K562 (cell line): Measurements from ENCODE around the gene ZCCHC8. TPM values are rescaled to one million over a fixed set of nuclear protein-coding genes. Genes with fewer than 3 reads are reported as not detected.

ENCODE experiments used
- CEBPZ ChIP-seq: fragments of 150-350 bp; IDR thresholded peaks from 2 replicates; pipeline ENCODE4 v1.6.1; 2014; ENCODE audit warnings: low read depth, mild to moderate bottlenecking, low read length, borderline replicate concordance
- GATA2 ChIP-seq: sonication (generic); formaldehyde crosslinking; IDR thresholded peaks from 2 replicates; pipeline ENCODE4 v1.4.0; 2020; ENCODE audit warnings: mild to moderate bottlenecking, missing genetic modification reagents
- GTF3C2 ChIP-seq: IDR thresholded peaks from 3 replicates; pipeline ENCODE4 v1.6.1; 2011; ENCODE audit warnings: borderline replicate concordance, mild to moderate bottlenecking, moderate library complexity; ENCODE audit not compliant: insufficient read length; ENCODE audit errors: extremely low read depth
- HDAC6 ChIP-seq: IDR thresholded peaks from 2 replicates; pipeline ENCODE4 v1.6.1; 2012; ENCODE audit warnings: low read depth, mild to moderate bottlenecking, control low read depth, inconsistent platforms, low read length, moderate library complexity
- HIVEP1 ChIP-seq: fragments of 250-450 bp; sonication (Bioruptor Pico); IDR thresholded peaks from 2 replicates; pipeline ENCODE4 v1.4.0; 2020; ENCODE audit warnings: mild to moderate bottlenecking
- KDM4B ChIP-seq, 2 experiments: fragments of 450-650 bp in 1 of 2; sonication (generic) in 1 of 2; IDR thresholded peaks; 2 replicates each; pipeline ENCODE4 v1.6.1; 2016 to 2017; ENCODE audit warnings: borderline replicate concordance in 2 of 2, antibody characterized with exemption in 1 of 2, low read depth in 1 of 2, mild to moderate bottlenecking in 1 of 2
- KLF6 ChIP-seq: fragments of 250-450 bp; sonication (Bioruptor Pico); IDR thresholded peaks from 2 replicates; pipeline ENCODE4 v1.4.0; 2020; ENCODE audit warnings: mild to moderate bottlenecking, moderate library complexity, borderline replicate concordance
- LCOR ChIP-seq: sonication (generic); formaldehyde crosslinking; IDR thresholded peaks from 2 replicates; pipeline ENCODE4 v1.8.0; 2022; ENCODE audit warnings: mild to moderate bottlenecking, missing genetic modification reagents
- NELFE ChIP-seq: IDR thresholded peaks from 2 replicates; pipeline ENCODE4 v1.6.1; 2011; ENCODE audit warnings: mild to moderate bottlenecking; ENCODE audit not compliant: insufficient read depth, insufficient read length
- PATZ1 ChIP-seq: fragments of 250-450 bp; sonication (Bioruptor Pico); IDR thresholded peaks from 2 replicates; pipeline ENCODE4 v1.5.0; 2020; ENCODE audit warnings: mild to moderate bottlenecking, borderline replicate concordance
- SIN3B ChIP-seq: fragments of 450-650 bp; IDR thresholded peaks from 2 replicates; pipeline ENCODE4 v1.6.1; 2017; ENCODE audit warnings: low read depth, mild to moderate bottlenecking, moderate library complexity
- TAF7 ChIP-seq: fragments of 450-650 bp; IDR thresholded peaks from 2 replicates; pipeline ENCODE4 v1.6.1; 2016; ENCODE audit warnings: missing genetic modification characterization, missing compliant biosample characterization
- ZFPM2 ChIP-seq: fragments of 250-450 bp; sonication (Bioruptor Pico); IDR thresholded peaks from 2 replicates; pipeline ENCODE4 v1.5.1; 2022; ENCODE audit warnings: mild to moderate bottlenecking
- ZKSCAN1 ChIP-seq: fragments of 150-350 bp; IDR thresholded peaks from 2 replicates; pipeline ENCODE4 v1.6.1; 2016; ENCODE audit warnings: low read depth, low read length
- ZNF764 ChIP-seq: fragments of 250-450 bp; sonication (Bioruptor Pico); IDR thresholded peaks from 2 replicates; pipeline ENCODE4 v1.4.0; 2020; ENCODE audit warnings: low read depth, mild to moderate bottlenecking, moderate library complexity
- polyA plus RNA-seq, 8 experiments: library from polyadenylated mRNA; depleted of rRNA in 4 of 8; stranded (reverse) in 5 of 8; unstranded in 3 of 8; fragments of >200 nt; fragmentation: Nextera tagmentation in 2 of 8; fragmentation: Illumina TruSeq in 1 of 8; extraction: Ambion mirVana in 2 of 8; extraction: Trizol in 1 of 8; gene quantifications; 2 replicates each; pipeline versions ENCODE4 v1.2.1 to v1.2.3, GENCODE V29; 2011 to 2014; ENCODE audit warnings: inconsistent platforms in 1 of 8, missing spikeins in 1 of 8
- total RNA-seq, 7 experiments: library from RNA; depleted of rRNA in 6 of 7; stranded (reverse); fragments of >200 nt in 6 of 7; fragmentation: Illumina TruSeq in 2 of 7; extraction: Trizol in 2 of 7; gene quantifications; 2 replicates each; pipeline versions ENCODE4 v1.2.1 to v1.2.3, GENCODE V29; 2011 to 2021; ENCODE audit warnings: low replicate concordance in 1 of 7
- TF ChIP-seq, protein P1 (sequence below): sonication (generic); formaldehyde crosslinking; IDR thresholded peaks from 2 replicates; pipeline ENCODE4 v1.8.1; 2023; ENCODE audit warnings: mild to moderate bottlenecking, missing genetic modification reagents

Gene ZCCHC8
- total and polyA plus RNA-seq, 9 of the 15 experiments (the other 6 are each of a cell fraction or from before 2014, with no cell fraction given) = 14.8 to 50.9 (median 34.1) TPM

DNA sequence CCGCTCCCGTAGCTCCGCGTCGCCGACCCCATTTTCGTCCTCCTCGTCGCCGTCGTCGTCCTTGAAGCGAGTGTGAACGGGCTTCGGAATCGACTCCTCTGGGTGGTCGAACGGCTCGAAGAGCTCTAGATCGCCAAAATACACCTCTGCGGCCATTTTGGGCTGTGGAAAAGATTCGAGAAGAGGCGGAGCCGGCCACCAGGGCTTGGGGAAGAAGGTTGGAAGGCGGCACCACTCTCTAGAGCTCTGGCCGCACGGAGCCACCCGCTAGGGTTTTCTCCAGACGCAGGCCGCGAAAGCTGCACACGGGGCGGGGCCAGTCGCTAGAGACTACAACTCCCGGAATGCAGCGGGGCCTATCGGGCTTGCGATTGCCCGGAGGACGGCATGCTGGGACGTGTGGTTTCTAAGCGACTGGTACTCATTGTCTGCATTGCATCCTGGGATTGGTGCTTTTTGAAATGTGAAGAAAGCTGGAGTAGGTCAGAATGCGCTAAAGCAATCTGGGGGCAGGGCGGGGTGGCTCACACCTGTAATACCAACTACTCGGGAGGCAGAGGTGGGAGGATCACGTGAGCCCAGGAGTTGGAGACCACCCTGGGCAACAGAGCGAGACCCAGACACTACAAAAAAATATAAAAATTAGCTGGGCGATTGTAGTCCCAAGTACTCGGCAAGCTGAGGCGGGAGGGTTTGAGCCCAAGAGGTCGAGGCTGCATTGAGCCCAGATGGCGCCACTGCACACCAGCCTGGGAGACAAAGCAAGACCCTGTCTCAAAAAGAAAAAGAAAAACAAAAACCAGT, at the start of gene ZCCHC8 (continued):
- no peak for TF ChIP-seq ZKSCAN1
- no peak for TF ChIP-seq KLF6 (CRISPR knock-in tag)
- TF ChIP-seq PATZ1 (CRISPR knock-in tag) = no peak
- no peak for TF ChIP-seq SIN3B
- TF ChIP-seq TAF7 (tag) = peak; percentile 94
- no peak for TF ChIP-seq ZFPM2 (CRISPR knock-in tag)
- TF ChIP-seq CEBPZ = no peak
- TF ChIP-seq, protein P1, sequence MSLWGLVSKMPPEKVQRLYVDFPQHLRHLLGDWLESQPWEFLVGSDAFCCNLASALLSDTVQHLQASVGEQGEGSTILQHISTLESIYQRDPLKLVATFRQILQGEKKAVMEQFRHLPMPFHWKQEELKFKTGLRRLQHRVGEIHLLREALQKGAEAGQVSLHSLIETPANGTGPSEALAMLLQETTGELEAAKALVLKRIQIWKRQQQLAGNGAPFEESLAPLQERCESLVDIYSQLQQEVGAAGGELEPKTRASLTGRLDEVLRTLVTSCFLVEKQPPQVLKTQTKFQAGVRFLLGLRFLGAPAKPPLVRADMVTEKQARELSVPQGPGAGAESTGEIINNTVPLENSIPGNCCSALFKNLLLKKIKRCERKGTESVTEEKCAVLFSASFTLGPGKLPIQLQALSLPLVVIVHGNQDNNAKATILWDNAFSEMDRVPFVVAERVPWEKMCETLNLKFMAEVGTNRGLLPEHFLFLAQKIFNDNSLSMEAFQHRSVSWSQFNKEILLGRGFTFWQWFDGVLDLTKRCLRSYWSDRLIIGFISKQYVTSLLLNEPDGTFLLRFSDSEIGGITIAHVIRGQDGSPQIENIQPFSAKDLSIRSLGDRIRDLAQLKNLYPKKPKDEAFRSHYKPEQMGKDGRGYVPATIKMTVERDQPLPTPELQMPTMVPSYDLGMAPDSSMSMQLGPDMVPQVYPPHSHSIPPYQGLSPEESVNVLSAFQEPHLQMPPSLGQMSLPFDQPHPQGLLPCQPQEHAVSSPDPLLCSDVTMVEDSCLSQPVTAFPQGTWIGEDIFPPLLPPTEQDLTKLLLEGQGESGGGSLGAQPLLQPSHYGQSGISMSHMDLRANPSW = no peak; the same call in 1 of the 2 replicates
- TF ChIP-seq GTF3C2 = no peak
- TF ChIP-seq NELFE = no peak
- peak; percentile 60 for TF ChIP-seq LCOR
- no peak for TF ChIP-seq ZNF764 (CRISPR knock-in tag)
- TF ChIP-seq GATA2 = no peak
- no peak for TF ChIP-seq HDAC6
- TF ChIP-seq KDM4B (IDR thresholded peaks at IDR 0.05; ENCODE audit: borderline replicate concordance in 2 of 2, low read depth in 1 of 2) = peak in 1 of 2 experiments; percentile 29; a peak in 1 of 4 replicates
- no peak for TF ChIP-seq HIVEP1
